Endothelial cell (in vitro differentiated cells): ENCODE data around the gene PLCXD1. TPM values are rescaled to one million over a fixed set of nuclear protein-coding genes. Genes with fewer than 3 reads are reported as not detected.
"Not testable (repeated sequence)": the region's sequence is repeated elsewhere in the genome, so short reads cannot be mapped to it uniquely, and the experiment has no call there.

Experiments used
- DNase-seq: peaks from one replicate; pipeline ENCODE4 v3.0.0; 2021; ENCODE audit warnings: low spot score
- H3K27ac Mint-ChIP-seq: one replicate; pipeline ENCODE4 v1.8.0; 2021; ENCODE audit warnings: mixed read lengths, inconsistent platforms; ENCODE audit not compliant: unreplicated experiment
- H3K27me3 Mint-ChIP-seq: one replicate; pipeline ENCODE4 v1.8.0; 2021; ENCODE audit warnings: mild to moderate bottlenecking, moderate library complexity, mixed read lengths, inconsistent platforms; ENCODE audit not compliant: unreplicated experiment
- H3K36me3 Mint-ChIP-seq: one replicate; pipeline ENCODE4 v1.8.0; 2021; ENCODE audit warnings: mild to moderate bottlenecking, low read depth, mixed read lengths, inconsistent platforms; ENCODE audit not compliant: unreplicated experiment
- H3K4me1 Mint-ChIP-seq: one replicate; pipeline ENCODE4 v1.8.0; 2021; ENCODE audit warnings: mild to moderate bottlenecking, mixed read lengths, inconsistent platforms; ENCODE audit not compliant: unreplicated experiment
- H3K4me3 Mint-ChIP-seq: one replicate; pipeline ENCODE4 v1.8.0; 2021; ENCODE audit warnings: mild to moderate bottlenecking, mixed read lengths, inconsistent platforms; ENCODE audit not compliant: unreplicated experiment
- H3K9me3 Mint-ChIP-seq: one replicate; pipeline ENCODE4 v1.8.0; 2021; ENCODE audit warnings: mixed read lengths, inconsistent platforms; ENCODE audit not compliant: unreplicated experiment
- total RNA-seq: library from RNA; stranded (reverse); fragmentation: NEBNext Ultra II Directional; extraction: Animal tissue kit (Norgen Biotek cat#: 25700); gene quantifications from one replicate; pipeline ENCODE4 v1.2.1, GENCODE V29; 2021; ENCODE audit not compliant: unreplicated experiment
- TF ChIP-seq, protein P1 (sequence below): fragments of 200-600 bp; sonication (generic); IDR thresholded peaks from one replicate; pipeline ENCODE4 v1.5.0; 2021; ENCODE audit warnings: antibody characterized with exemption; ENCODE audit not compliant: unreplicated experiment

PLCXD1 gene
- total RNA-seq, 1 donor from 2014 or later: 21.7 TPM

DNA sequence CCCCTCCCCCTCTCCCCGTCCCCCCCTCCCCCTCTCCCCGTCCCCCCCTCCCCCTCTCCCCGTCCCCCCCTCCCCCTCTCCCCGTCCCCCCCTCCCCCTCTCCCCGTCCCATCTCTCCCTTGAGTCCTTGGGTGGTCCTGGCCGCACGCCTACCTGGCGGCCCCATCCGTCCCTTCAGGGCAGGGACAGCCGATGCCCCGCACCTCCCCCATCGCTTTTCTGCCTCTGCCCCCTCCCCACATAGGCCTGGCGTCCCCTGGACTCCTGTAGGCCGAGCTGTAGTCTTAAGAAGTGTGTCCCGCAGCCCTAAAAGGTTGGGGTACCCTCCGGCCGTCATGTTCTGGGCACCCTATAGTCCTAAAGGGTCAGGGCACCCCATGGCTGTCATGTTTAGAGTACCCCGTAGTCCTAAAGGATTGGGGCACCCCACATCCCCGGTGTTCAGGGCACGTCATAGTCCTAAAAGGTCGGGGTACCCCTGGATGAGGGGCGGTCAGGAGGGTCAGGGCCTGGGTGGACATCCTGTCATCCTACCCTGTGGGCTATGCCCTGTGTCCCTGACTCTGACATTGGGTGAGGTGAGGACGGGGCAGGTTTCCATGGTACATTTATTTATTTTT, 48.2 kb downstream of the PLCXD1 start:
- Mint-ChIP-seq H3K9me3 (no peaks in the 10 kb centered on the region), H3K27ac (no peak overlapping the region), H3K36me3 (no peaks in the 10 kb centered on the region), H3K4me3 (no peak overlapping the region), H3K4me1 (no peaks in the 10 kb centered on the region), H3K27me3 (peaks cover 29% of the 10 kb centered on the region)
- TF ChIP-seq, protein P1, sequence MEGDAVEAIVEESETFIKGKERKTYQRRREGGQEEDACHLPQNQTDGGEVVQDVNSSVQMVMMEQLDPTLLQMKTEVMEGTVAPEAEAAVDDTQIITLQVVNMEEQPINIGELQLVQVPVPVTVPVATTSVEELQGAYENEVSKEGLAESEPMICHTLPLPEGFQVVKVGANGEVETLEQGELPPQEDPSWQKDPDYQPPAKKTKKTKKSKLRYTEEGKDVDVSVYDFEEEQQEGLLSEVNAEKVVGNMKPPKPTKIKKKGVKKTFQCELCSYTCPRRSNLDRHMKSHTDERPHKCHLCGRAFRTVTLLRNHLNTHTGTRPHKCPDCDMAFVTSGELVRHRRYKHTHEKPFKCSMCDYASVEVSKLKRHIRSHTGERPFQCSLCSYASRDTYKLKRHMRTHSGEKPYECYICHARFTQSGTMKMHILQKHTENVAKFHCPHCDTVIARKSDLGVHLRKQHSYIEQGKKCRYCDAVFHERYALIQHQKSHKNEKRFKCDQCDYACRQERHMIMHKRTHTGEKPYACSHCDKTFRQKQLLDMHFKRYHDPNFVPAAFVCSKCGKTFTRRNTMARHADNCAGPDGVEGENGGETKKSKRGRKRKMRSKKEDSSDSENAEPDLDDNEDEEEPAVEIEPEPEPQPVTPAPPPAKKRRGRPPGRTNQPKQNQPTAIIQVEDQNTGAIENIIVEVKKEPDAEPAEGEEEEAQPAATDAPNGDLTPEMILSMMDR: no peak
- DNase-seq: no peak

GRCh38 chrX:330141-330725, 49.1 kb downstream of the PLCXD1 start:
- not testable (repeated sequence) for H3K36me3 Mint-ChIP-seq, DNase-seq

GRCh38 chrX:330726-331150, 49.6 kb downstream of the PLCXD1 start:
- no peak for DNase-seq
- peaks cover 24% of the 10 kb centered on the region for H3K27me3 Mint-ChIP-seq
- H3K36me3 Mint-ChIP-seq: no peaks in the 10 kb centered on the region
- no peaks in the 10 kb centered on the region for H3K4me1 Mint-ChIP-seq
- H3K9me3 Mint-ChIP-seq: no peaks in the 10 kb centered on the region
- no peak overlapping the region for H3K4me3 Mint-ChIP-seq
- H3K27ac Mint-ChIP-seq: no peak overlapping the region
- TF ChIP-seq, protein P1: no peak

More at GRCh38 chrX:330141-330725, 49.1 kb downstream of the PLCXD1 start:
- H3K27me3 Mint-ChIP-seq: peaks cover 24% of the 10 kb centered on the region
- H3K4me1 Mint-ChIP-seq, H3K4me3 Mint-ChIP-seq, H3K27ac Mint-ChIP-seq, H3K9me3 Mint-ChIP-seq: not testable (repeated sequence)

GRCh38 chrX:331151-331824, 50.1 kb downstream of the PLCXD1 start:
- TF ChIP-seq, protein P1: no peak
- Mint-ChIP-seq H3K9me3 (no peaks in the 10 kb centered on the region), H3K27ac (no peak overlapping the region), H3K4me1 (peaks cover 2% of the 10 kb centered on the region), H3K27me3 (peaks cover 27% of the 10 kb centered on the region), H3K4me3 (no peak overlapping the region), H3K36me3 (peaks cover 3% of the 10 kb centered on the region)
- DNase-seq: no peak

DNA sequence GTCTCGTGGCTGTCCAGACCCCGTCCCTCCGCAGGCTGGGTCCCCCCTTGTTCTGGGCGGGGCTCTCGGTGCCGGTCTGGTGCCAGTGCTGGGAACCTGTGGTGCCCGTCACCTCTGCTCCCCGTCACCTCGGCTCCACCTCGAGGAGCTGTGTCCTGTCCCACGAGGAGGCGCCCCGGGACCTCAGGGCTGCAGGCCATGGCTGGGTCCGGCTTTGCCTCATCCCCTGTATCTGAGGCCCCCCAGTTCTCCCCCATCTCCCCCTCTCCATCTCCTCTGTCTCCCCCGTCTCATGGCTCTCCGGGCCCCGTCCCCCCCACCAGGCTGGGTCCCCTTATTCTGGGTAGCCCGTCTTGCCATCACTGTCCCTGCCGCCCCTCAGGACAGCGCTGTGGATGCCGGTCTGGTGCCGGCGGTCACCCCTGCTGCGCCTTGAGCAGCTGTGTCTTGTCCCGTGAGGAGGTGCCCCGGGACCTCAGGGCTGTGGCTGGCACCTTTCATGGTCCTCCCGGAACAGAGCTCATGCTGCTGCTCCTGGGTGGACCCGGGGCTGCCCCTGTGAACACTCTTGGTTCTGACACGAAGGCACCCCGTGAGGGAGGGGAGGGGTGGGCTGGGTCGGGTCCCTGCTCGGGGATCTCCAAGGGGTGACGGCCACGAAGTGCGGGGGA, 50.8 kb downstream of the PLCXD1 start:
- TF ChIP-seq, protein P1: no peak
- Mint-ChIP-seq H3K4me3 (no peak overlapping the region), H3K9me3 (no peaks in the 10 kb centered on the region), H3K4me1 (peaks cover 7% of the 10 kb centered on the region), H3K27ac (no peak overlapping the region), H3K27me3 (peaks cover 31% of the 10 kb centered on the region), H3K36me3 (peaks cover 8% of the 10 kb centered on the region)
- DNase-seq: no peak
